SK-N-MC (cell line): ENCODE measurements around the gene TMEM255B.
"Not testable (repeated sequence)": the region's sequence is repeated elsewhere in the genome, so short reads cannot be mapped to it uniquely, and the experiment has no call there.

Source experiments
- DNase-seq: peaks from one replicate; pipeline ENCODE4 v3.0.0-alpha.2; 2011; ENCODE audit warnings: low read depth, low spot score
- H3K27ac ChIP-seq: fragments of 200-600 bp; sonication (generic); 2 replicates; pipeline ENCODE4 v1.5.1; 2016; ENCODE audit warnings: mixed run types
- H3K36me3 ChIP-seq: fragments of 200-600 bp; sonication (generic); 2 replicates; pipeline ENCODE4 v1.6.1; 2017; ENCODE audit warnings: antibody characterized with exemption, low read length, mixed read lengths; ENCODE audit not compliant: insufficient read depth
- H3K4me3 ChIP-seq: fragments of 200-600 bp; sonication (generic); 2 replicates; pipeline ENCODE4 v1.5.1; 2016
- H3K9ac ChIP-seq: fragments of 200-600 bp; sonication (generic); 2 replicates; pipeline ENCODE4 v1.8.0; 2017; ENCODE audit warnings: mixed run types, mixed read lengths; ENCODE audit not compliant: insufficient read length
- H3K9me3 ChIP-seq: fragments of 200-600 bp; sonication (generic); 2 replicates; pipeline ENCODE4 v1.6.1; 2017; ENCODE audit warnings: low read depth, mild to moderate bottlenecking, antibody characterized with exemption, low read length, moderate library complexity, mixed read lengths
- EZH2 ChIP-seq: fragments of 200-600 bp; sonication (generic); IDR thresholded peaks from one replicate; pipeline ENCODE4 v1.6.1; 2017; ENCODE audit warnings: antibody characterized with exemption
- FOXP2 ChIP-seq: optimal IDR thresholded peaks from 2 replicates; pipeline ENCODE3; 2011; ENCODE audit warnings: mild to moderate bottlenecking, moderate library complexity; ENCODE audit not compliant: insufficient read depth; ENCODE audit errors: extremely low read length, control extremely low read depth
- POLR2AphosphoS5 ChIP-seq: IDR thresholded peaks from 2 replicates; pipeline ENCODE4 v1.6.1; 2012; ENCODE audit warnings: mild to moderate bottlenecking, low read depth, low read length, borderline replicate concordance

The TMEM255B gene

DNA sequence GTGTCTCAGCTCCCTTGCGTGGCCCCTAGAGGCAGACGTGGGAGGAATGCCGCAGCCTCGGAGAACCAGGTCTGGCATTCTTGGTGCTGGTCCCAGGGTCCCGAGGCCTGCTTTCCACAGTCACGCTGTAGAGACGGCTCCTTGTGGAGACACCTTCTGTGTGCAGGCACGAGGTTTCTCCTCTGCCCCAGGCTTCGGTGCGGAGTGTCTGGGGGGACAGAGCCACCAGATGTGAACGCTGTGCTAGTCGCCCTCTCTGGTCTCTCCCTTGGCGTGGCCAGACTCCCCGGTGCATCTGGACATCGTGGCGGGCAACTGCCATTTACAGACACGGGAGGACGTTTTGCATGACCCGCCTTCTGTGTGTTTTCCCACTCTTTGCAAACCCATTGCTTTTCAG, 7.5 kb upstream of the TMEM255B start:
- TF ChIP-seq EZH2, result no peak
- TF ChIP-seq FOXP2, result no peak
- TF ChIP-seq POLR2AphosphoS5, result no peak
- Histone ChIP-seq H3K27ac (no peak overlapping the region), H3K9me3 (no peaks in the 10 kb centered on the region), H3K4me3 (no peak overlapping the region), H3K9ac (no peak overlapping the region), H3K36me3 (no peaks in the 10 kb centered on the region)
- no peak for DNase-seq

DNA sequence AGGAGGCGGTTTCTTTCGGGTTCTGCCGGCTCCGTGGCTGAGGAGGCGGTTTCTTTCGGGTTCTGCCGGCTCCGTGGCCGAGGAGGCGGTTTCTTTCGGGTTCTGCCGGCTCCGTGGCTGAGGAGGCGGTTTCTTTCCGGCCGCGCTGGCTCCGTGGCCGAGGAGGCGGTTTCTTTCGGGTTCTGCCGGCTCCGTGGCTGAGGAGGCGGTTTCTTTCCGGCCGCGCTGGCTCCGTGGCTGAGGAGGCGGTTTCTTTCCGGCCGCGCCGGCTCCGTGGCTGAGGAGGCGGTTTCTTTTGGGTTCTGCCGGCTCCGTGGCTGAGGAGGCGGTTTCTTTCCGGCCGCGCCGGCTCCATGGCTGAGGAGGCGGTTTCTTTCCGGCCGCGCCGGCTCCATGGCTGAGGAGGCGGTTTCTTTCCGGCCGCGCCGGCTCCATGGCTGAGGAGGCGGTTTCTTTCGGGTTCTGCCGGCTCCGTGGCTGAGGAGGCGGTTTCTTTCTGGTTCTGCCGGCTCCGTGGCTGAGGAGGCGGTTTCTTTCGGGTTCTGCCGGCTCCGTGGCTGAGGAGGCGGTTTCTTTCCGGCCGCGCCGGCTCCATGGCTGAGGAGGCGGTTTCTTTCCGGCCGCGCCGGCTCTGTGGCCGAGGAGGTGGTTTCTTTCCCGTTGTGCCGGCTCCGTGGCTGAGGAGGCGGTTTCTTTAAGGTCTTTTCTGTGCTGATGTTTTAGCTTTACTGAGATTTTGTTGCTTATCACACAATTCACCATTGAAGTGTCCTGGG, 6.6 kb upstream of the TMEM255B start:
- H3K9ac ChIP-seq, H3K4me3 ChIP-seq: not testable (repeated sequence)

DNA sequence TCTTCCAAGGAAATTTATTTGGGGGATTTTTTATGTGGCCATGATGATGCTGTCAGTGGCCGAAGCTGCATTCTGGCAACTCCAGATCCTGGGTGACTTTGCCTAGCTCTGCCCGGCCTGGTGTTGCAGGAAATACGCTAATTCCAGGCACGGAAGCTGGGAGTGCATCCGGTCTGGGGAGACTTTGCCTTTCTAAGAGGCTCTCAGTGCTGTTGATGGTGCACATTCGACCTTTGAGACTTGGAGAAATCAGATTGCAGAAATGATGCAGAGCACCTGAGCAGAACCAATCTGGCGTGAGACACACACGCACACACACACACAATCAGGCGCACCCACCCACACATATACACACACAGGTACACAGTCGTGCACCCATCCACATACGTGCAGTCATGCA, 5.9 kb upstream of the TMEM255B start:
- H3K9me3 ChIP-seq, result no peaks in the 10 kb centered on the region
- TF ChIP-seq FOXP2 (no peak), POLR2AphosphoS5 (no peak), EZH2 (no peak)
- no peak for DNase-seq
- H3K27ac ChIP-seq, result no peak overlapping the region
- no peak overlapping the region for H3K4me3 ChIP-seq
- H3K9ac ChIP-seq, result no peak overlapping the region
- no peaks in the 10 kb centered on the region for H3K36me3 ChIP-seq

More for the DNA sequence above, 6.6 kb upstream of the TMEM255B start:
- not testable (repeated sequence) for H3K27ac ChIP-seq, H3K36me3 ChIP-seq, DNase-seq, H3K9me3 ChIP-seq

DNA sequence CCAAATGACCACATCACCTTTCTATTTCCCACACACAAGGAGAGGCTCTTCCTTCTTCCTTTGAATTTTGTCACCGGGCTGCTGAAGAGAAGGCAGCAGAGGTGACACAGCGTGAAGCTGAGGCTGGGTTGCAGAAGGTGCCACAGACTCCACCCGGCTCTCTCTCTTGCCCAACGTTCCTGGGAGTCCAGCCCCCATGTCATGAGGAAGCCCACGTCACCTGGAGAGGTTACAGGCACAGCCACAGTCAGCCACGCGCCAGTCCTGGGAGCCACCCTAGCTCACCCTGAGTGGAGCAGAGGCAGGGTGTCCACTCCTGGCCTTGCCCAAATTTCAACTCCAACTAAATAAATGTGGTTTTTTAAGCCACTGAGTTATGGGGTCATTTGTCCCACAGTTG, 4.8 kb upstream of the TMEM255B start:
- no peak for DNase-seq
- Histone ChIP-seq H3K27ac (no peak overlapping the region), H3K9ac (no peak overlapping the region), H3K4me3 (no peak overlapping the region), H3K9me3 (no peaks in the 10 kb centered on the region), H3K36me3 (no peaks in the 10 kb centered on the region)
- TF ChIP-seq FOXP2 (no peak), EZH2 (no peak), POLR2AphosphoS5 (no peak)

DNA sequence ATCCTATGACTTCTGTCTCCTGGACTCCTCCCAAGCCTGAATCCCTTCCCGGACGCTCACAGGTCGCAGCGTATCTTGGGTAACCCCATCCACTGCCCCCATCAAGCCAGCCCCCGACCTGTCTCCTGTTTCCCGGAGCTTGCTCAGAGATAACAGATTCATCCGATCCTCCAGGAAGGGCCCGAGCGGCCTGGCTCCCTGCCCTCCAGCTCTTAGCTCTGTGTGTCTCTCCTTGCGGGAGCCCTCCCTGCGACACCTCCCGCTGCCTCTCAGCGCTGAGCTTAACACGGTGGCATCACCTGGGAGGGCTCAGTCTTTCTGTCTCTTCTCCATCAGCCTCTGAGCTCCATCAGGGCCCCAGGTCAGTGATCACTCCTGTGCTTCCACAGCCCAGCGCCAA, 4.3 kb upstream of the TMEM255B start:
- no peak overlapping the region for H3K9ac ChIP-seq
- no peaks in the 10 kb centered on the region for H3K36me3 ChIP-seq
- TF ChIP-seq FOXP2, result no peak
- TF ChIP-seq EZH2, result no peak
- TF ChIP-seq POLR2AphosphoS5, result no peak
- no peak for DNase-seq
- no peak overlapping the region for H3K27ac ChIP-seq
- H3K9me3 ChIP-seq, result no peaks in the 10 kb centered on the region
- no peak overlapping the region for H3K4me3 ChIP-seq

DNA sequence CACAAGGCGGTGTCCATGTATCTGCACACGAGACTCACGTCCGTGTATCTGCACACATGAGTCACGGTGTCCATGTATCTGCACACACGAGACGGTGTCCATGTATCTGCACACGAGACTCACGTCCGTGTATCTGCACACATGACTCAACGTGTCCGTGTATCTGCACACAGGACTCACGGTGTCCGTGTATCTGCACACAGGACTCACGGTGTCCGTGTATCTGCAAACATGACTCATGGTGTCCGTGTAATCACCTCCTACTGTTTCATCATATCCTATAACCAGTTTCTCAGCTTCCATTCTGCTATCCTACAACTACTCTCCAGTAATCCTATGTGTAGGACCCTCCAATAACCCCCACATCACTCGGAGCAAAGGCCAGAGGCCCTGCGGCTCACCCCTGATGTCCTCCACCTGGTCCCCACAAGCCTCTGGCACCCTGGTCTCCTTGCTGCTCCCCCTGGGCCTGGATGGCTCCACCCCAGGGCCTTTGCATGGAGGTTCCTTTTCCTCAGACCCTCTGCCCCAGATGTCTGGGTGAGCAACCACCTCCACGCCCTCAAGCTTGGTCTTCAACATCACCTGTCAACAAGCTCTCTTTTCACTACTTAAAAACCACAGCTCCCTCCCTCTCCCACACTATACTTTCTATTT, 2.5 kb upstream of the TMEM255B start:
- Histone ChIP-seq H3K9ac (no peak overlapping the region), H3K9me3 (no peaks in the 10 kb centered on the region), H3K36me3 (no peaks in the 10 kb centered on the region), H3K4me3 (no peak overlapping the region), H3K27ac (no peak overlapping the region)
- TF ChIP-seq EZH2 (no peak), FOXP2 (no peak), POLR2AphosphoS5 (no peak)
- DNase-seq, result no peak

DNA sequence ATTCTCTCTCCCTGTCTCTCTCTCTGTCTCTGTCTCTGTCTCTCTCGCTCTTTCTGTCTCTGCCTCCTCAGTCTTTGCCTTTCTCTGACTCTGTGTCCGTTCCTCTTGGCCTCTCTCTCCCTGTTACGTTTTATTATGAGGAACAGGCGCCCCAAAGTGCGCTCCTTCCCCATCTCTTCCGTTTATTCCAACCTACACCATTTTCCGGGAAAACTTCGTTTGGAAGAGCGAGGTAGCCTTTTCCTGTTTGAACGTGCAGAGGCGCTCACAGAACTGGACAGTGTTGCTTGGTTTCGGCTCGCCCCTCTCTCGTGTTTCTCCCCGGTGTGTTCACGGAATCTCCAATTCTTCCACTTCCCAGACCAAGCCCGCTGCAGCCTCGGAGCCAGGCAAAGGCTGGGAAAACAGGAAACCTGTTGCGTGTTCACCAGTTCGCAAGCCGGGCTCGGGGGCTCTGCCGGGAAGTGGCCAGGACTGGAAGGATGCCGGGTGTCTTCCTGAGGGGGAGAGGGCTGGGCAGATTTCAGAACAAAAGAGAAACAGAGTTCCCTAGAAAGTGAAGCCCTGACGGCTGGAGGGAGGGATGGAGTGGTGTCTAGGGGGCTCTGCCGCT, 605 bp downstream of the TMEM255B start:
- no peak for DNase-seq
- H3K27ac ChIP-seq, result no peak overlapping the region
- TF ChIP-seq POLR2AphosphoS5 (no peak), EZH2 (no peak), FOXP2 (no peak)

DNA sequence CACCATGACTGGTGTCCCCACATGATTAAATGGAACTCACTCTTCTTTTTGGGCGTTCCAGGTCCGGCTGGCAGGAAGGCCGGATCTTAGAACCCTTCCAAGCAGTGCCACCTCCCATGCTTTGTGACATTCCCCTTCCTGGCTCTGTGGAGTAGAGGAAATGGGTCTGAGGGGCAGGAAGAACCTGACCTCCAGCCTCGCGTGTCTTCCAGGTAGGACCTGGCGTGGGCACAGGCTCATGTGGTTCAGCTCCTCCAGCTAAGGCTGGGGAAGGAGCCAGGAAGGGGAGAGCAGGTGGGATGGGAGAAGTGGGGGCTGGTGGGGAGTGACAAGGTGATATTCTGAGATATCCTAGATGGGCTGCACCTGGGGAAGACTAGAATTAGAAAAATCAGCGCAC, 2.1 kb downstream of the TMEM255B start:
- H3K36me3 ChIP-seq, result no peaks in the 10 kb centered on the region
- no peak for DNase-seq
- no peaks in the 10 kb centered on the region for H3K9me3 ChIP-seq
- TF ChIP-seq POLR2AphosphoS5 (no peak), EZH2 (no peak), FOXP2 (no peak)
- H3K27ac ChIP-seq, result no peak overlapping the region
- H3K4me3 ChIP-seq, result no peak overlapping the region
- no peak overlapping the region for H3K9ac ChIP-seq

More for the DNA sequence above, 605 bp downstream of the TMEM255B start:
- H3K36me3 ChIP-seq, result no peaks in the 10 kb centered on the region
- H3K9ac ChIP-seq, result no peak overlapping the region
- no peaks in the 10 kb centered on the region for H3K9me3 ChIP-seq
- H3K4me3 ChIP-seq, result peak overlapping the region; percentile 80
